ENCODE data around the gene LYZL2.

GRCh38 chr10:30606313-30606712 is 23.2 kb downstream of the LYZL2 start:
- no peak for TF ChIP-seq EP300 (IDR thresholded peaks at IDR 0.05; ENCODE audit: borderline replicate concordance)
- TF ChIP-seq MAX (IDR thresholded peaks at IDR 0.05), result no peak
- no peak for TF ChIP-seq YY1 (IDR thresholded peaks at IDR 0.05; ENCODE audit: low read depth)
- TF ChIP-seq RAD21 (IDR thresholded peaks at IDR 0.05; ENCODE audit: low read depth), result no peak
- TF ChIP-seq CEBPB (IDR thresholded peaks at IDR 0.05), result no peak
- TF ChIP-seq CREB1 (IDR thresholded peaks at IDR 0.05; ENCODE audit: low read depth), result no peak
- no peak for TF ChIP-seq REST (IDR thresholded peaks at IDR 0.05; ENCODE audit: low read depth)
- TF ChIP-seq USF1 (IDR thresholded peaks at IDR 0.05), result no peak
- no peak for TF ChIP-seq TAF1 (IDR thresholded peaks at IDR 0.05; ENCODE audit: low read depth)
- no peak for TF ChIP-seq EGR1 (IDR thresholded peaks at IDR 0.05)
- TF ChIP-seq FOXM1 (IDR thresholded peaks at IDR 0.05; ENCODE audit: borderline replicate concordance, low read depth), result no peak
- TF ChIP-seq NFIC (IDR thresholded peaks at IDR 0.05), result no peak
